NCI-H510A treated with DMSO at 0.1 percent for 48 hours (cell line): Measurements from ENCODE around the gene SLC28A3.
"Not testable (repeated sequence)": the region's sequence is repeated elsewhere in the genome, so short reads cannot be mapped to it uniquely, and the experiment has no call there.

Experiments used
- DNase-seq: peaks from one replicate; lab custom pipeline; 2025; lab: John Stamatoyannopoulos, UW

Gene SLC28A3

GRCh38 chr9:84340535-84340934, at the start of gene SLC28A3:
TSS of gene SLC28A3 (minus strand) at chr9:84340758. CDS start at chr9:84340633, 125 bp downstream.
- no peak for DNase-seq

GRCh38 chr9:84390254-84390653, 49.7 kb upstream of the SLC28A3 start:
- DNase-seq = not testable (repeated sequence)

GRCh38 chr9:84387821-84388220, 47.3 kb upstream of the SLC28A3 start:
- no peak for DNase-seq

DNA sequence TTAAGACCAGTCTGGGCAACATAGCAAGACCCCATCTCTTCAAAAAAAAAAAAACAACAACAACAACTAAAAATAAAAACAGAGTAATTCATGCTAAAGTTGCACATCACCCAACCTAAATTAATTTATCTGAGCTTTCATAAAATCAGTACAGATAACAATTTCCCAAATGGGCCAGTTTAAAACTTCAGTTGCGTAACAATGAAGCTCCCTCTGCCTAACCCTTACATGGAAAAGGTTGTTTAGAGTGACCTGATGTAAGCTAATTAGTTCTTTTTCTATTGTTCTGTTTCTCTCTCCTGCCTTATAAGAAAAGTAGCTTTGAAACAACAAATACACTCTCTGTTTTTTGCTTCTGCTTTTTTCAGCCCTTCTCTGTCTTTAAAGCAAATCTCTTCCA, 46.2 kb upstream of the SLC28A3 start:
- no peak for DNase-seq

DNA sequence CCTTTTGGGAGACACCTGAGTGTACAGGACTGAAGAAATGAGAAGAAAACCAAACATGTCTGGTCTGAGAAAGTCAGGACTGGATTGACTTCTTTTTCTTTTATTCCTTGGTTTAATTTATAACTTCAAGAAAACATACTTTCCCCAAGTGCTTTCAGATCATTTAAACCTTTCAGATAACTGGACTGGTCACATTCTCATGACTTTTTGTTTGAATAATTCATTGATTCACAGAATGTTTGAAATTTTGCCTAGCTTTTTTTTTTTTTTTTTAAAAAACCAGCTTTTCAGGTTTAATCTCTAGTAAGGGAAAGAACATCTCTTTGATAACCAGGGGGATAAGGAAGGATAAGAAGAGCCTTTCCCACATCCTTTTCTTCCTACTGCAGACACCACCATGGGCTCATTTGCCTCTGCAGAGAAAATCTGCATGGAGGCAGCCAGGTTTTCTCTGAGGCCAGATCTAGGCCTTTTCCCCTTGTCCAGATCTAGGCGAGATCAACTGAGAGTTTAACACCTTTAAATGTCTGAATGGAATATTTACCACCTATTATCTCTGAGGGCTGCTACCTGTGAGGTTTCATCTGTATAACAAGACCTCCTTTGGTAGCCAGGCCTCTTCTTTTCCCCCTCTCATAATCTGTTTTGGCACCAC, 45.0 kb upstream of the SLC28A3 start:
- no peak for DNase-seq

GRCh38 chr9:84384617-84385016, 44.1 kb upstream of the SLC28A3 start:
- no peak for DNase-seq

DNA sequence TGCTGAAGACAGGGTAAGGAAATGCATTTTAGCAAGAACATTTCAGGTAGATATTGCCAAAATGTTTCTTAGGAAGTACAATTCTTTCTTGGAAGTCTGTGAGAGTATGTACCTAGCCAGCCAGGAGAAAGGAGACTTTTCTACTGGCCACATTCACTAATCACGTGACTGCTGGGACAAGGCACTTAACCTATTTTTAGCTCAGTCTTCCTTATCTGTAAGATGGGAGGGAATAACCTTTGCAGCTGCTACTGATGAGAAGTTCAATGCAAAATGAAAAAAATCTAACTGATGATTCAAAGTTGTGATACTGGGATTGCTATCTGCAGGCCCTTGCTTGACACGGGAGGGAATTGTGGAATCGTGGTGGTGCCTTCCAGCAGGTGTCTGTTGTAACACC, 42.6 kb upstream of the SLC28A3 start:
- DNase-seq = no peak

DNA sequence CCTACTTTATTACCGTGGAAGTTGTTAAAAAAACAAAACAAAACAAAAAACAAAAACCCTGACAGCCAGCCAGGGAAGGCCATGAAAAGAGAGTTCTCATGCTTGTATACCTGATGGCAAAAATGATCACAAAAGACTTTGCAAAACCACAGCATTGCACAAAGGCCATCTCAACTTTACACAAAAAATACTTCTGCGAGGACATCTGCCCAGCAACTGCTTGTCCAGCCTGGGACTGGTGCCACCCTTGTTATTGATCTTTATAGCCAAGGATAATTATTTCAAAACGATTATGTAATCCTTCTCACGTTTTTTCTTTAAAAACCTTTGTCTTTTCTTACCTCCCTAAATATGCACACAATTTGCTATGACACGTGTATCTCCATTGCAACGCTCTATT, 42.2 kb upstream of the SLC28A3 start:
- no peak for DNase-seq

GRCh38 chr9:84381508-84381907, 41.0 kb upstream of the SLC28A3 start:
- no peak for DNase-seq

DNA sequence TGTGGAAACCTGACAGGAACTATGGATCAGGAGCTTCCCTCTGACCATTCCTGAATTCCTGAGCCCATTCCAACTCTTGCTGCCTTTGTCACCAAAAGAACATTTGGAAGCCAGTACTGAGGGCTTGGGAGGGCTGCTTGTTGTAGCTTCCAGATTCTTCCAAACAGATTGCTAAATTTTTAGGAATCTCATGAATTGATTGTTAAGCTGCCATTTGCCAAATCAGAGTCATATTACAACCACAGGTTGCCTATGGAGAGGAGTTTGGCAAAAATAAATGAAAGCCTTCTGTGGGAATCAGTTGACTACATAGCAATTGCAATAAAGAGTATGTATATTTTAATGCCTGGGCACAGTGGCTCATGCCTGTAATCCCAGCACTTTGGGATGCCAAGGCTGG, 39.2 kb upstream of the SLC28A3 start:
- DNase-seq = no peak

DNA sequence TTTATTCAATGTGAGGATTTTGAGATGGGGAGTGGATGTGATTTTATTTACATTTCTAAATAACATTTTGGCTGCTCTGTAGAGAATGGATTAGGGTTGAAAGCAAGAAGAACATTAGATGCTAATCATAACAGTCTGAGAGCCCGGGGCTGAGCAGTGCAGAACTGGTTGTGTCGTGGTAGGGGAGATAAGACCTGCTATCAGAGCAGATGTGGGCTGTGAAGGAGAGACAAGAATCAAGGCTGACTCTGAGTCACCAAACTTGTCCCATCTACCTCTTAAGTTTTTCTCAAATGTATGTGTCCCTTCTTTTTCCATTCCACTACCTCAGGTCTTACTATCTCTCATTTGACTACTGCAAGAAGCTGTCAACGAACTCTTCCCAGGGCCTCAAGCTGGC, 35.4 kb upstream of the SLC28A3 start:
- no peak for DNase-seq

DNA sequence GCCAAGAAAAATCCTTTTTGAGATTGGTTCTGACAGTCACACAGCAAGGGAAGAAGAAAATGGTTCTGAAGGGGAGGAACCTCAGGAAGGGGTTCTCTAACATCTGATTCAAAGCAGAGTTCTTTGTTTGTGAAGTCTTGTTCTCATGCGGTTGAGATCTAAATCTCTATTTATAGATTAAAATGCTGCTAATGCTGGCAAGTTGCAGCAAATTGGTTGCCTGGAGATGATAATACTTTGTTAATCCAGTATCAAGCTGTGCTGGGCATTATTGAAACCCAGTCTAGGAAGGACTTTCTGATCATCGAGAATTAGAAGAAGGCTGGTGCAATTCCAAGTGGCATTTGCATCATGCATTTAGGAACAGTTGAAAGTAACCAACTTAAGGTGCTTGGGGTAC, 34.0 kb upstream of the SLC28A3 start:
- no peak for DNase-seq

DNA sequence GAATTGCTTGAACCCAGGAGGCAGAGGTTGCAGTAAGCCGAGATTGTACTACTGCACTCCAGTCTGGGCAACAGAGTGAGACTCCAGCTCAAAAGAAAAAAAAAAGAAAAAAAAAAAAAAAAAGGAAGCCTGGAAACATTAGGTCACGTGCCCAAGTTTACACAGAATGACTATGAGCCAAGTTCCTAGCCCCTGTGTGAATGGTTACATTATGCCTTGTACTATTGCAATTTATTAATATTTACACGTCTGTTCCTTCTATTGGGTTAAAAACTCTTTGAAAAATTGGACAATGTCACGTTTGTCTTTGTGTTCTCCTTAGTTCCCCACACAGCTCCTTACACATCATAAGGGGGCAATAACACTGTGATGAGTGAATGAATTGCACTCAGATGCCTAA, 33.5 kb upstream of the SLC28A3 start:
- DNase-seq = no peak

DNA sequence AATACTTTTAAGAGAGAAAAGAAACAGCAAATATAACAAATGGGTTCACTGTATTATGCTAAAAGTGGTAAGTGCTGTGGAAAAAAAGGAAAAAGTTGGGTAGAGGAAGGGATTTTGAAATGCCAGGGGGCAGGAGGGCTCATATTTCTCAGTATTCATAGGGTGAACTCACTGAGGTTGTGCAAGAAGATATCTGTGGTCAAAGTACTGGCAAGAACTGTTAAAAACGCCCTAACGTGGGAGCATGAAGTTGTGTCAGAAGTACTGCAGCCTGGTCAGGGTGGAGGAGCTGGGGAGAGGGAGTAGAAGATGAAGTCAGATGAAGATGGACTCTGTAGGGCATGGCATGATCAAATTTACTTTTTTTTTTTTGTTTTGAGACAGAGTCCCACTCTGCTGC, 31.2 kb upstream of the SLC28A3 start:
- DNase-seq = no peak

GRCh38 chr9:84368601-84369000, 28.0 kb upstream of the SLC28A3 start:
- no peak for DNase-seq

- DNase-seq = not testable (repeated sequence)
These were observed 27.2 kb upstream of the SLC28A3 start for GRCh38 chr9:84367726-84368125.

DNA sequence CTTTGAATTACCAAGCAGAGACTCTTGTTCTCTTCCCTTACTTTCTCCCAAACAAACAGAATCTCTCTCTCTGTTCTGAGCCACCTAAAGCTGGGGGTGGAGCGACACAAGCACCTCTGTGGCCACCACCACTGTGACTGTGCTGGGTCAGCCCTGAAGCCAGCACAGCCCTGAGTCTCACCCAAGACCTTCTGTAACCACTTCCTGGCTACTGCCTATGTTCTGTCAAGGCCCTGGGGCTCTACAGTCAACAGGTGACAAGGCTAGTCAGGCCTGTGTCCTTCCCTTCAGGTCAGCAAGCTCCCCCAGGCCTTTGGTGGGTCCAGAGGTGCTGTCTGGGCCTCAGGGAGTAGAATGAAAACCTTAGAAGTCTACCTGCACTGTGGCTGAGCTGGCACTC, 26.1 kb upstream of the SLC28A3 start:
- DNase-seq = no peak

GRCh38 chr9:84364894-84365490, 24.4 kb upstream of the SLC28A3 start:
- not testable (repeated sequence) for DNase-seq

GRCh38 chr9:84361645-84362044, 21.1 kb upstream of the SLC28A3 start:
- no peak for DNase-seq

- DNase-seq = no peak
These were observed 16.7 kb upstream of the SLC28A3 start for GRCh38 chr9:84357275-84357674.

GRCh38 chr9:84354035-84354434, 13.5 kb upstream of the SLC28A3 start:
- no peak for DNase-seq

GRCh38 chr9:84349671-84350070, 9.1 kb upstream of the SLC28A3 start:
- DNase-seq = no peak

DNA sequence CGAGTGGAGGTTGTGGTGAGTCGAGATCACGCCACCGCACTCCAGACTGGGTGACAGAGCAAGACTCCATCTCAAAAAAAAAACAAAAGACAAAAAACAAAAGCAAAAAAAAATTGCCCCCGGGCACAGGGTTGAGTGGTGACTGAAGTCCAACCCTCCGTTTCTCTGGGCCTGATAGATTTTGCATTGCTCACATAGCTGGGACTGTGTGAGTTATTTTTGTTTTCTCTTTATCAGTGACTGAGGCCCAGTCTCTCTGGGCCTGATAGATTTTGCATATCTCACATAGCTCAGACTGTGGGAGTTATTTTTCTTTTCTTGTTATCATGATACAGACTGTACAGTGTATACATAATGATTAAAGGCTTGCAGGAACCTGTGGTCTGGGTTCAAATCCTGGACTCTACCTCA, 2.6 kb upstream of the SLC28A3 start:
- DNase-seq = no peak

DNA sequence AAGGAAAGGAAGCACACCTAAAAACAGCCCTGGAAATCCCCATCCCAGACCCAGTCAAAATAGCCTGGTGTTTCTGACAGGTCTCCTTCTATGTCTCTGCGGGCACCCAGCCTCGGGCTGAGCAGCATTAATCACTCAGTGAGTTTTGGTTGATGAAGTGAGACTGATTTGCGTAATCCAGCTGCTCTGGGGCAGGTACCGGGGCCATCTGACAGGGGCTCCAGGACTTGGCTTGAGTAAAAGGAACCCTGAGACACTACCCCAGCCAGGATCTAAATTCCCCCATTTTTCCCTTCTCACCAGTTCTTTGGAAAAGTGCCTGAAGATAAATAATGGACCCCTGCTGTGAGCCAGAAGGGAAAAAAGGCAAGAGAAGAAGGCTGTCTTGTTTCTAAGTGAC, 596 bp downstream of the SLC28A3 start:
- DNase-seq = no peak
